ENCODE data around the gene NCOA7. TPM values are rescaled to one million over a fixed set of nuclear protein-coding genes. Genes with fewer than 3 reads are reported as not detected.
A peak's percentile ranks its signal among the peaks of the same experiment; 100 is the strongest.

The NCOA7 gene
- total and polyA plus RNA-seq, 2 of the 8 experiments (the other 6 are each of a cell fraction or from before 2014, with no cell fraction given) = 2.6 to 10.7 TPM

DNA sequence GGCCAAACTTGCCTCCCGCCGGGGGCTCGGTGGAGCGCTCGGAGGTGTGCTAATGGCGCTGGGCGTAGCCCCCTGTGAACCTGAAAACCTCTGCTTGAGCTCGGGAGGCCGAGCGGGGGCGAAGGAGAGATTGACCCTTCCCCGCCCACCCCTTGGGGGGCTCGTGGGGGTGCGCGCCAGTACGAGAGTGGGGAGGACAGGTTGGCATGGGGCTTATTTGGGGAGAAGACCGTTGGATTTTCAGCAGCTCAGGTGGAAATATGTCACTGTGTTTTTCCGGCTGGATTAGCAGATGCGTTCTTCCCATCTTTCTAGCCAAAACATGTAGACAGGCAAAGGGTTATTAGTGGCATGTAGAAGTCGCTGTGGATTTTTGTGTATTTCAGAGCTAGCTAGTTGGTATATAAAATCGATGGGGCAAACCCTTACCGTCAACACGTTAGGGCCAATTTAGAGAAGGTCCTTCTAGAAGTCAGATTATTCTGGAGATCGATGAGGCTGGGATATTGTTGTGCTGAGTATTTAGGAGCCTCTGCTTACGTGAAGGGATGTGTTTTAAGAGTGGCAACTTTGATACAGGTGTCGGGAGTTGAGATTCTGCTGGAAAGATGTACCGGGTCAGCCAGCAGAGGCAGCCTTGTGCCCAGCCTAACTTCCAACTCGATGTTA, 525 bp downstream of the NCOA7 start:
- peak; percentile 55 for FAIRE-seq
- Histone ChIP-seq H2BK5ac (ENCODE audit: low read depth, low read length) (no peak overlapping the region), H4K91ac (replicated peaks; ENCODE audit: insufficient read length, low read length) (no peak overlapping the region), H3K36me3 (ENCODE audit: control insufficient read depth in 2 of 4, insufficient read depth in 4 of 4, low read length in 3 of 4) (no peaks in the 10 kb centered on the region), H3K27me3 (replicated peaks in 1 of 4; ENCODE audit: control insufficient read depth in 3 of 4, extremely low read depth in 1 of 4, insufficient read depth in 3 of 4, low read length in 3 of 4) (no peaks in the 10 kb centered on the region; a peak in 1 of 7 replicates), H4K8ac (ENCODE audit: extremely low read depth, insufficient read depth, low read length) (peak overlapping the region; percentile 58; the same call in 1 of the 2 replicates), H3K4me1 (replicated peaks in 1 of 4; ENCODE audit: control insufficient read depth in 3 of 4, insufficient read depth in 4 of 4, low read length in 3 of 4) (peaks cover 2 to 10% (median 4%) of the 10 kb centered on the region in 4 experiments; a peak in 4 of 7 replicates), H3K9me3 (ENCODE audit: insufficient read depth in 2 of 2, low read depth in 1 of 2, low read length in 1 of 2) (no peaks in the 10 kb centered on the region), H3K79me2 (ENCODE audit: control insufficient read depth in 1 of 2, insufficient read depth in 2 of 2, low read length in 2 of 2) (0 out of 4 replicates have a peak, but pooled peaks cover 0 to 5% of the 10 kb centered on the region in 2 experiments), H2BK20ac (ENCODE audit: low read length) (no peak overlapping the region), H3K9ac (replicated peaks in 1 of 4; ENCODE audit: extremely low read depth in 1 of 4, low read depth in 3 of 4, low read length in 3 of 4) (peak overlapping the region in 3 of 4 experiments; percentile 51 to 73 (median 52); a peak in 2 of 7 replicates), H2BK120ac (replicated peaks; ENCODE audit: low read depth, low read length) (no peak overlapping the region), H2AK5ac (ENCODE audit: low read depth, low read length) (no peak overlapping the region), H2BK12ac (ENCODE audit: low read depth, low read length) (no peak overlapping the region), H3K14ac (ENCODE audit: insufficient read length) (no peak overlapping the region), H3K4me2 (ENCODE audit: insufficient read depth in 1 of 2, low read depth in 2 of 2, low read length in 2 of 2) (peak overlapping the region; percentile 75 to 89), H3K27ac (ENCODE audit: low read depth, low read length) (no peak overlapping the region), H2AFZ (ENCODE audit: low read length) (peak overlapping the region; percentile 28; the same call in 1 of the 2 replicates), H3K23ac (ENCODE audit: insufficient read length) (no peak overlapping the region), H3K4me3 (ENCODE audit: extremely low read depth in 1 of 4, insufficient read depth in 2 of 4, low read depth in 3 of 4, low read length in 4 of 4) (peak overlapping the region; percentile 66 to 84 (median 74)), H3K18ac (ENCODE audit: extremely low read depth, low read length) (no peak overlapping the region), H3K23me2 (ENCODE audit: low read depth, low read length) (peaks cover 11% of the 10 kb centered on the region), H3K79me1 (ENCODE audit: low read depth, low read length) (no peaks in the 10 kb centered on the region), H2BK15ac (ENCODE audit: low read length) (no peak overlapping the region), H3K4ac (replicated peaks; ENCODE audit: insufficient read length, low read depth, low read length) (no peak overlapping the region), H4K5ac (ENCODE audit: insufficient read length, low read depth, low read length) (no peak overlapping the region), H3K56ac (replicated peaks; ENCODE audit: insufficient read length, low read depth, low read length) (no peak overlapping the region), H4K20me1 (replicated peaks in 1 of 2; ENCODE audit: control insufficient read depth in 1 of 2, insufficient read depth in 2 of 2, low read length in 2 of 2) (no peaks in the 10 kb centered on the region)
- no peak for DNase-seq (ENCODE audit: low read depth in 1 of 2, low spot score in 2 of 2)
- 1% methylated on average over 28 of the region's 28 CpGs; no CpG with 5 or more reads in 1 of the 2 experiments for WGBS, 2 experiments (ENCODE audit: extremely low coverage in 1 of 2, insufficient coverage in 1 of 2, insufficient read length in 1 of 2, insufficient replicate concordance in 2 of 2, low coverage in 1 of 2, low lambda C conversion rate in 2 of 2, missing lambda C conversion rate in 1 of 2)
- ChIA-PET CTCF (ENCODE audit: partially characterized antibody) (interaction anchor here (0.6 to 6.2 kb wide), 25 partner anchors 10 to 920 kb away, joined by 3 to 77 read pairs (median 5); partner anchors contain the start of gene HINT3), POLR2A (ENCODE audit: partially characterized antibody) (interaction anchor here (0.8 to 3.2 kb wide), 12 partner anchors 8 to 638 kb away, joined by 3 to 66 read pairs (median 5); partner anchors contain the start of genes HDDC2, TPD52L1 and TRMT11)
- TF ChIP-seq RNF2 (IDR thresholded peaks at IDR 0.05; ENCODE audit: borderline replicate concordance, low read depth, low read length, missing control alignments, poor library complexity, severe bottlenecking) (no peak), POU5F1 (IDR thresholded peaks at IDR 0.05; ENCODE audit: low read depth, low read length) (no peak), EGR1 (IDR thresholded peaks at IDR 0.05; ENCODE audit: borderline replicate concordance, low read depth, low read length) (no peak), FOSL1 (IDR thresholded peaks at IDR 0.05; ENCODE audit: insufficient read depth, low read depth, low read length) (no peak), RAD21 (IDR thresholded peaks at IDR 0.05 in 1 of 2, conservative IDR thresholded peaks at IDR 0.05 in 1 of 2; ENCODE audit: low read depth in 2 of 2, low read length in 2 of 2) (peak; percentile 37; a peak in 3 of 4 replicates), YY1 (IDR thresholded peaks at IDR 0.05; ENCODE audit: low read depth, low read length) (0 out of 2 replicates have a peak, but pooled peaks have one; percentile 35)
- TF ChIP-seq, protein P1, sequence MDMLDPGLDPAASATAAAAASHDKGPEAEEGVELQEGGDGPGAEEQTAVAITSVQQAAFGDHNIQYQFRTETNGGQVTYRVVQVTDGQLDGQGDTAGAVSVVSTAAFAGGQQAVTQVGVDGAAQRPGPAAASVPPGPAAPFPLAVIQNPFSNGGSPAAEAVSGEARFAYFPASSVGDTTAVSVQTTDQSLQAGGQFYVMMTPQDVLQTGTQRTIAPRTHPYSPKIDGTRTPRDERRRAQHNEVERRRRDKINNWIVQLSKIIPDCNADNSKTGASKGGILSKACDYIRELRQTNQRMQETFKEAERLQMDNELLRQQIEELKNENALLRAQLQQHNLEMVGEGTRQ (IDR thresholded peaks at IDR 0.05; ENCODE audit: low read length) = no peak
- TF ChIP-seq, protein P2, sequence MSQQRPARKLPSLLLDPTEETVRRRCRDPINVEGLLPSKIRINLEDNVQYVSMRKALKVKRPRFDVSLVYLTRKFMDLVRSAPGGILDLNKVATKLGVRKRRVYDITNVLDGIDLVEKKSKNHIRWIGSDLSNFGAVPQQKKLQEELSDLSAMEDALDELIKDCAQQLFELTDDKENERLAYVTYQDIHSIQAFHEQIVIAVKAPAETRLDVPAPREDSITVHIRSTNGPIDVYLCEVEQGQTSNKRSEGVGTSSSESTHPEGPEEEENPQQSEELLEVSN (IDR thresholded peaks at IDR 0.05) = no peak
